ENCODE results near the gene RNF212B.
"Not testable (repeated sequence)": the region's sequence is repeated elsewhere in the genome, so short reads cannot be mapped to it uniquely, and the experiment has no call there.

RNF212B gene

DNA sequence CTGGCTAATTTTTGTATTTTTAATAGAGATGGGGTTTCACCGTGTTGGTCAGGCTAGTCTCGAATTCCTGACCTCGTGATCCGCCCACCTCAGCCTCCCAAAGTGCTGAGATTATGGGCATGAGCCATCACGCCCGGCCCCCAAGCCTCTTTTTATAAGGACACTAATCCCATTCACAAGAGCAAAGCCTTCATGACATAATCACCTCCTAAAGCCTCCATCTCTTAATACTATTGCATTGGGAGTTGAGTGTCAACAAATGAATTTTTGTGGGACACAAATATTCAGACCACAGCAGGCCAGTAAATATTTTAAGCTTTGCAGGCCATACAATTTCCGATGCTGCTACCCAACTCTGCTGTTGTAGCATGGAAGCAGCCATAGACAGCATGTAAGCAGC, 10.9 kb downstream of the RNF212B start:
- no peak for TF ChIP-seq CTCF (IDR thresholded peaks at IDR 0.05; ENCODE audit: low read depth, low read length)
- H3K4me3 ChIP-seq (replicated peaks in 1 of 2; ENCODE audit: low read depth in 2 of 2, low read length in 2 of 2): no peak overlapping the region
- no peak for DNase-seq (ENCODE audit: low read depth in 2 of 2)

- TF ChIP-seq CTCF (IDR thresholded peaks at IDR 0.05; ENCODE audit: low read depth, low read length): no peak
- DNase-seq (ENCODE audit: low read depth in 2 of 2): no peak
- H3K4me3 ChIP-seq (replicated peaks in 1 of 2; ENCODE audit: low read depth in 2 of 2, low read length in 2 of 2): no peak overlapping the region
Measured at GRCh38 chr14:23249824-23250223, 12.1 kb downstream of the RNF212B start.

GRCh38 chr14:23252006-23252405, 14.3 kb downstream of the RNF212B start:
- TF ChIP-seq CTCF (IDR thresholded peaks at IDR 0.05; ENCODE audit: low read depth, low read length): no peak
- no peak for DNase-seq (ENCODE audit: low read depth in 2 of 2)
- no peak overlapping the region for H3K4me3 ChIP-seq (replicated peaks in 1 of 2; ENCODE audit: low read depth in 2 of 2, low read length in 2 of 2)

- no peak for TF ChIP-seq CTCF (IDR thresholded peaks at IDR 0.05; ENCODE audit: low read depth, low read length)
- no peak for DNase-seq (ENCODE audit: low read depth in 2 of 2)
- no peak overlapping the region for H3K4me3 ChIP-seq (replicated peaks in 1 of 2; ENCODE audit: low read depth in 2 of 2, low read length in 2 of 2)
Measured at GRCh38 chr14:23252420-23253333, 14.9 kb downstream of the RNF212B start.

DNA sequence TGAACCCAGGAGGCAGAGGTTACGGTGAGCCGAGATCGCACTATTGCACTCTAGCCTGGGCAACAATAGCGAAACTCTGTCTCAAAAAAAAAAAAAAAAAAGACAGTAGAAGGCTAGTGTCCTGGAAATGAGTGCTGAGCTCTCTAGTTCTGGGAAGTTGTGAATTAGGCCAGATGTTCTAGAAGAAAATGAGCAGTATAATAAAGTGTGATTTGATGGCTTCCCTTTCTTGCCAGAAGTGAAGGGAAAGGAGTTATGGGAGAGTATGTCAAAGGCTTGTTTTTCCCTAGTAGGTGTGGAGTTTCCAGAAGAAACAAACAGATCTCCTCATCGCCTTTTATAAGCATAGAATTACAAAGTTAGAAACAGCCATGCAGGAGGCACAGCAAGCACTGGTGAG, 20.5 kb downstream of the RNF212B start:
- no peak for DNase-seq (ENCODE audit: low read depth in 2 of 2)
- no peak overlapping the region for H3K4me3 ChIP-seq (replicated peaks in 1 of 2; ENCODE audit: low read depth in 2 of 2, low read length in 2 of 2)
- no peak for TF ChIP-seq CTCF (IDR thresholded peaks at IDR 0.05; ENCODE audit: low read depth, low read length)

GRCh38 chr14:23259426-23259825, 21.7 kb downstream of the RNF212B start:
- DNase-seq (ENCODE audit: low read depth in 2 of 2): no peak
- no peak overlapping the region for H3K4me3 ChIP-seq (replicated peaks in 1 of 2; ENCODE audit: low read depth in 2 of 2, low read length in 2 of 2)
- no peak for TF ChIP-seq CTCF (IDR thresholded peaks at IDR 0.05; ENCODE audit: low read depth, low read length)

DNA sequence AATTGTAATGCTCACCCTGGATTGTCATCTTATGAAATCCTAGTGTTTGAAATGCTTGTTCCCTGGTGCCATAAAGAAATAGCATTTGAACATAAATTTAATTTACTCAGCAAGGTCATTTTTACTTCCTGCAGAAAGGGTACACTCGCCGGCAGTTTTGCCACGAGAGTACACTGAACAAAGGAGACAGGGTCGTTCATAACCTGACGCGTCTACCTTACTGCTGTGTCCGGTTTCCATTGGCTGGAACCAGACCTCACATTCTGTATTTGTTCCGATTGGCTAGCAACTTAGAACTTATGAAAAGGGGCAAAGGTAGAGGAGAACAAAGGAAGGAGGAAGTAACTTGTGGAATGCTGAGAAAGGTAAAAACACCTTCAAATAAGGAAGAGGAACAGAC, 23.1 kb downstream of the RNF212B start:
- DNase-seq (ENCODE audit: low read depth in 2 of 2); H3K4me3 ChIP-seq (replicated peaks in 1 of 2; ENCODE audit: low read depth in 2 of 2, low read length in 2 of 2): not testable (repeated sequence)
